Karpas-422 (cell line): ENCODE measurements around the gene SPNS2. TPM values are rescaled to one million over a fixed set of nuclear protein-coding genes. Genes with fewer than 3 reads are reported as not detected.
A peak's percentile ranks its signal among the peaks of the same experiment; 100 is the strongest.

Source experiments
- DNase-seq: peaks from one replicate; pipeline ENCODE4 v3.0.0-alpha.2; 2015
- H2AFZ ChIP-seq: fragments of 200-600 bp; sonication (generic); 2 replicates; pipeline ENCODE4 v1.6.1; 2014; ENCODE audit warnings: antibody characterized with exemption, low read length, mixed read lengths
- H3K27ac ChIP-seq: fragments of 200-600 bp; sonication (generic); 2 replicates; pipeline ENCODE4 v1.5.1; 2014; ENCODE audit warnings: mild to moderate bottlenecking, low read length, moderate library complexity
- H3K27me3 ChIP-seq: fragments of 200-600 bp; sonication (generic); 2 replicates; pipeline ENCODE4 v1.6.1; 2014; ENCODE audit warnings: low read length, mixed read lengths
- H3K36me3 ChIP-seq: fragments of 200-600 bp; sonication (generic); 2 replicates; pipeline ENCODE4 v1.6.1; 2014; ENCODE audit warnings: low read length, mixed read lengths; ENCODE audit not compliant: insufficient read depth
- H3K4me1 ChIP-seq: fragments of 200-600 bp; sonication (generic); 2 replicates; pipeline ENCODE4 v1.6.1; 2014; ENCODE audit warnings: mild to moderate bottlenecking, low read length, mixed read lengths
- H3K4me2 ChIP-seq: fragments of 200-600 bp; sonication (generic); 2 replicates; pipeline ENCODE4 v1.6.1; 2014; ENCODE audit warnings: low read length, low read depth, mild to moderate bottlenecking; ENCODE audit not compliant: poor library complexity, severe bottlenecking
- H3K4me3 ChIP-seq: fragments of 200-600 bp; sonication (generic); 2 replicates; pipeline ENCODE4 v1.5.1; 2014; ENCODE audit warnings: mild to moderate bottlenecking, antibody characterized with exemption, low read length, mixed read lengths
- H3K79me2 ChIP-seq: fragments of 200-600 bp; sonication (generic); 2 replicates; pipeline ENCODE4 v1.6.1; 2014; ENCODE audit warnings: mild to moderate bottlenecking, low read length, mixed read lengths
- H3K9ac ChIP-seq: fragments of 200-600 bp; sonication (generic); 2 replicates; pipeline ENCODE4 v1.6.0; 2014; ENCODE audit warnings: low read length
- H3K9me2 ChIP-seq: fragments of 200-600 bp; sonication (generic), shearing (Covaris generic); replicated peaks from 2 replicates; pipeline ENCODE4 v1.6.0; 2014; ENCODE audit warnings: mild to moderate bottlenecking, low read length, moderate library complexity; ENCODE audit not compliant: insufficient read depth
- H3K9me3 ChIP-seq: fragments of 300-700, 200-600 bp; sonication (generic); 2 replicates; pipeline ENCODE4 v1.6.1; 2014; ENCODE audit warnings: low read length, mixed read lengths
- H4K20me1 ChIP-seq: fragments of 200-600 bp; sonication (generic); 2 replicates; pipeline ENCODE4 v1.6.1; 2014; ENCODE audit warnings: mild to moderate bottlenecking, antibody characterized with exemption, low read length, low read depth; ENCODE audit not compliant: insufficient read depth
- total RNA-seq: library from RNA; depleted of rRNA; stranded (reverse); fragments of >200 nt; shearing (Covaris generic); gene quantifications from 2 replicates; pipeline ENCODE4 v1.2.3, GENCODE V29; 2014; ENCODE audit warnings: low replicate concordance

SPNS2 gene
- total RNA-seq, 1 experiment from 2014 or later, result not detected

GRCh38 chr17:4562015-4562969, 63.6 kb downstream of the SPNS2 start:
- Histone ChIP-seq H3K4me2 (peak overlapping the region; percentile 51), H4K20me1 (no peaks in the 10 kb centered on the region), H2AFZ (no peak overlapping the region), H3K4me3 (no peak overlapping the region), H3K27me3 (no peaks in the 10 kb centered on the region), H3K9me2 (no peaks in the 10 kb centered on the region), H3K9me3 (no peaks in the 10 kb centered on the region), H3K79me2 (no peaks in the 10 kb centered on the region), H3K9ac (peak overlapping the region; percentile 21; the same call in 1 of the 2 replicates), H3K27ac (no peak overlapping the region), H3K4me1 (peaks cover 17% of the 10 kb centered on the region), H3K36me3 (no peaks in the 10 kb centered on the region)
- no peak for DNase-seq

GRCh38 chr17:4565209-4566141, 66.8 kb downstream of the SPNS2 start:
- no peaks in the 10 kb centered on the region for H3K79me2 ChIP-seq
- no peak overlapping the region for H3K27ac ChIP-seq
- H3K4me1 ChIP-seq, result peaks cover 17% of the 10 kb centered on the region
- H3K9ac ChIP-seq, result peak overlapping the region; percentile 42
- peak; percentile 87 for DNase-seq
- no peaks in the 10 kb centered on the region for H3K9me3 ChIP-seq
- H3K4me3 ChIP-seq, result no peak overlapping the region
- H3K36me3 ChIP-seq, result no peaks in the 10 kb centered on the region
- no peaks in the 10 kb centered on the region for H3K27me3 ChIP-seq
- H2AFZ ChIP-seq, result no peak overlapping the region
- H3K4me2 ChIP-seq, result peak overlapping the region; percentile 23
- no peaks in the 10 kb centered on the region for H3K9me2 ChIP-seq
- no peaks in the 10 kb centered on the region for H4K20me1 ChIP-seq

GRCh38 chr17:4566785-4567184, 68.1 kb downstream of the SPNS2 start:
- no peaks in the 10 kb centered on the region for H3K36me3 ChIP-seq
- peak; percentile 86 for DNase-seq
- no peaks in the 10 kb centered on the region for H3K9me3 ChIP-seq
- no peak overlapping the region for H3K9ac ChIP-seq
- no peaks in the 10 kb centered on the region for H3K9me2 ChIP-seq
- no peak overlapping the region for H2AFZ ChIP-seq
- H3K79me2 ChIP-seq, result no peaks in the 10 kb centered on the region
- H3K4me1 ChIP-seq, result peaks cover 12% of the 10 kb centered on the region
- no peaks in the 10 kb centered on the region for H3K27me3 ChIP-seq
- no peaks in the 10 kb centered on the region for H4K20me1 ChIP-seq
- no peak overlapping the region for H3K4me3 ChIP-seq
- no peak overlapping the region for H3K27ac ChIP-seq
- H3K4me2 ChIP-seq, result no peak overlapping the region

- H3K27ac ChIP-seq, result no peak overlapping the region
- H3K27me3 ChIP-seq, result no peaks in the 10 kb centered on the region
- H4K20me1 ChIP-seq, result no peaks in the 10 kb centered on the region
- no peak overlapping the region for H2AFZ ChIP-seq
- H3K4me2 ChIP-seq, result no peak overlapping the region
- H3K9me3 ChIP-seq, result no peaks in the 10 kb centered on the region
- no peaks in the 10 kb centered on the region for H3K9me2 ChIP-seq
- H3K4me1 ChIP-seq, result peaks cover 3% of the 10 kb centered on the region; the same call in 1 of the 2 replicates
- no peak for DNase-seq
- H3K4me3 ChIP-seq, result no peak overlapping the region
- no peak overlapping the region for H3K9ac ChIP-seq
- no peaks in the 10 kb centered on the region for H3K36me3 ChIP-seq
- no peaks in the 10 kb centered on the region for H3K79me2 ChIP-seq
Observed at GRCh38 chr17:4569591-4569990, 70.9 kb downstream of the SPNS2 start.

- Histone ChIP-seq H3K27ac (no peak overlapping the region), H3K4me3 (no peak overlapping the region), H3K9ac (no peak overlapping the region), H4K20me1 (no peaks in the 10 kb centered on the region), H3K9me3 (no peaks in the 10 kb centered on the region), H3K79me2 (no peaks in the 10 kb centered on the region), H3K4me1 (peaks cover 4% of the 10 kb centered on the region; the same call in 1 of the 2 replicates), H3K27me3 (no peaks in the 10 kb centered on the region), H3K4me2 (no peak overlapping the region), H3K36me3 (no peaks in the 10 kb centered on the region), H2AFZ (no peak overlapping the region), H3K9me2 (no peaks in the 10 kb centered on the region)
- DNase-seq, result no peak
Observed at GRCh38 chr17:4572131-4572530, 73.5 kb downstream of the SPNS2 start.

GRCh38 chr17:4573115-4573514, 74.4 kb downstream of the SPNS2 start:
- no peak for DNase-seq
- Histone ChIP-seq H3K9ac (no peak overlapping the region), H2AFZ (no peak overlapping the region), H3K9me3 (no peaks in the 10 kb centered on the region), H3K79me2 (no peaks in the 10 kb centered on the region), H3K4me2 (no peak overlapping the region), H3K27me3 (no peaks in the 10 kb centered on the region), H3K27ac (no peak overlapping the region), H3K4me3 (no peak overlapping the region), H3K4me1 (peaks cover 6% of the 10 kb centered on the region; the same call in 1 of the 2 replicates), H3K36me3 (no peaks in the 10 kb centered on the region), H3K9me2 (no peaks in the 10 kb centered on the region), H4K20me1 (no peaks in the 10 kb centered on the region)

- H3K79me2 ChIP-seq, result no peaks in the 10 kb centered on the region
- no peak for DNase-seq
- no peaks in the 10 kb centered on the region for H3K9me3 ChIP-seq
- H3K27me3 ChIP-seq, result no peaks in the 10 kb centered on the region
- H3K36me3 ChIP-seq, result no peaks in the 10 kb centered on the region
- H3K9me2 ChIP-seq, result no peaks in the 10 kb centered on the region
- no peaks in the 10 kb centered on the region for H4K20me1 ChIP-seq
- H3K9ac ChIP-seq, result no peak overlapping the region
- peaks cover 6% of the 10 kb centered on the region; the same call in 1 of the 2 replicates for H3K4me1 ChIP-seq
- H3K4me2 ChIP-seq, result no peak overlapping the region
- no peak overlapping the region for H3K27ac ChIP-seq
- H3K4me3 ChIP-seq, result no peak overlapping the region
- no peak overlapping the region for H2AFZ ChIP-seq
Observed at GRCh38 chr17:4573669-4574068, 75.0 kb downstream of the SPNS2 start.
